Putamen (tissue), 1 donor: ENCODE measurements around the gene HCAR3.

ENCODE experiments used
- DNase-seq: peaks from one replicate; pipeline ENCODE4 v3.0.0-alpha.2; 2016; ENCODE audit warnings: low spot score

Gene HCAR3

GRCh38 chr12:122668268-122668667 lies 48.3 kb downstream of the HCAR3 start:
- DNase-seq, result no peak

- DNase-seq, result no peak
Measured at GRCh38 chr12:122665759-122666158, 50.9 kb downstream of the HCAR3 start.

GRCh38 chr12:122665349-122665748 lies 51.3 kb downstream of the HCAR3 start:
- DNase-seq, result no peak
